Neural cell (in vitro differentiated cells): ENCODE results near the gene TPST1.

ENCODE experiments used
- EP300 ChIP-seq: fragments of 450-650 bp; conservative IDR thresholded peaks from 2 replicates; pipeline ENCODE4 v1.6.1; 2014; ENCODE audit warnings: antibody characterized with exemption, mild to moderate bottlenecking, moderate library complexity; ENCODE audit not compliant: poor library complexity, severe bottlenecking
- EZH2 ChIP-seq: fragments of 200-600, 300-800 bp; shearing (Covaris generic), sonication (generic); IDR thresholded peaks from 2 replicates; pipeline ENCODE4 v1.6.1; 2014; ENCODE audit warnings: antibody characterized with exemption, low read length, borderline replicate concordance, mild to moderate bottlenecking; ENCODE audit not compliant: insufficient read depth, poor library complexity, severe bottlenecking
- POLR2AphosphoS5 ChIP-seq: IDR thresholded peaks from 2 replicates; pipeline ENCODE4 v1.6.1; 2012
- SMC3 ChIP-seq: fragments of 450-650 bp; conservative IDR thresholded peaks from 2 replicates; pipeline ENCODE4 v1.6.1; 2014; ENCODE audit warnings: antibody characterized with exemption, mild to moderate bottlenecking, moderate library complexity; ENCODE audit not compliant: poor library complexity
- TF ChIP-seq, protein P1 (sequence below): fragments of 450-650 bp; IDR thresholded peaks from 2 replicates; pipeline ENCODE4 v1.5.1; 2014; ENCODE audit warnings: antibody characterized with exemption, mild to moderate bottlenecking, moderate library complexity; ENCODE audit not compliant: poor library complexity, severe bottlenecking
- TF ChIP-seq, protein P2 (sequence below): IDR thresholded peaks from 2 replicates; pipeline ENCODE4 v1.6.1; 2012; ENCODE audit warnings: borderline replicate concordance

DNA sequence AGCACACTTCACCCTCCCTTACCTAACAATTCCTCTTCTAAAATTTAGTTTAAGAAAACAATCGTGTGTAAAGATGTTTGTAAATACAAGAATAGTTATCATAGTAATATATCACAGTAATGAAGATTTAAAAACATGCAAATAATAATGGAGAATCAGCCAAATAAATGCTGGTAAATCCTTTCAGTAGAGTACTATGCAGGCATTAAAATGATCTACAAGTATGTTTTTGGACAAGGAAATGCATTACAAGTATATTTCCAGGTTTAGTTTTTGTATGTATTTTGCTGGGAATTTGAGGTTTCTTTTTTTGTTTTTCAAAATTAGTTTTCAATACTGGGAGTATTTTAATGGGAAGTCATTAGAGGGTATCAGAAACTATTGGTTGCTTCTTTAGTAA is 22.7 kb downstream of the TPST1 start:
- TF ChIP-seq, protein P1, sequence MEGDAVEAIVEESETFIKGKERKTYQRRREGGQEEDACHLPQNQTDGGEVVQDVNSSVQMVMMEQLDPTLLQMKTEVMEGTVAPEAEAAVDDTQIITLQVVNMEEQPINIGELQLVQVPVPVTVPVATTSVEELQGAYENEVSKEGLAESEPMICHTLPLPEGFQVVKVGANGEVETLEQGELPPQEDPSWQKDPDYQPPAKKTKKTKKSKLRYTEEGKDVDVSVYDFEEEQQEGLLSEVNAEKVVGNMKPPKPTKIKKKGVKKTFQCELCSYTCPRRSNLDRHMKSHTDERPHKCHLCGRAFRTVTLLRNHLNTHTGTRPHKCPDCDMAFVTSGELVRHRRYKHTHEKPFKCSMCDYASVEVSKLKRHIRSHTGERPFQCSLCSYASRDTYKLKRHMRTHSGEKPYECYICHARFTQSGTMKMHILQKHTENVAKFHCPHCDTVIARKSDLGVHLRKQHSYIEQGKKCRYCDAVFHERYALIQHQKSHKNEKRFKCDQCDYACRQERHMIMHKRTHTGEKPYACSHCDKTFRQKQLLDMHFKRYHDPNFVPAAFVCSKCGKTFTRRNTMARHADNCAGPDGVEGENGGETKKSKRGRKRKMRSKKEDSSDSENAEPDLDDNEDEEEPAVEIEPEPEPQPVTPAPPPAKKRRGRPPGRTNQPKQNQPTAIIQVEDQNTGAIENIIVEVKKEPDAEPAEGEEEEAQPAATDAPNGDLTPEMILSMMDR, result no peak
- TF ChIP-seq EZH2 (no peak), EP300 (no peak), SMC3 (no peak), POLR2AphosphoS5 (no peak)
- TF ChIP-seq, protein P2, sequence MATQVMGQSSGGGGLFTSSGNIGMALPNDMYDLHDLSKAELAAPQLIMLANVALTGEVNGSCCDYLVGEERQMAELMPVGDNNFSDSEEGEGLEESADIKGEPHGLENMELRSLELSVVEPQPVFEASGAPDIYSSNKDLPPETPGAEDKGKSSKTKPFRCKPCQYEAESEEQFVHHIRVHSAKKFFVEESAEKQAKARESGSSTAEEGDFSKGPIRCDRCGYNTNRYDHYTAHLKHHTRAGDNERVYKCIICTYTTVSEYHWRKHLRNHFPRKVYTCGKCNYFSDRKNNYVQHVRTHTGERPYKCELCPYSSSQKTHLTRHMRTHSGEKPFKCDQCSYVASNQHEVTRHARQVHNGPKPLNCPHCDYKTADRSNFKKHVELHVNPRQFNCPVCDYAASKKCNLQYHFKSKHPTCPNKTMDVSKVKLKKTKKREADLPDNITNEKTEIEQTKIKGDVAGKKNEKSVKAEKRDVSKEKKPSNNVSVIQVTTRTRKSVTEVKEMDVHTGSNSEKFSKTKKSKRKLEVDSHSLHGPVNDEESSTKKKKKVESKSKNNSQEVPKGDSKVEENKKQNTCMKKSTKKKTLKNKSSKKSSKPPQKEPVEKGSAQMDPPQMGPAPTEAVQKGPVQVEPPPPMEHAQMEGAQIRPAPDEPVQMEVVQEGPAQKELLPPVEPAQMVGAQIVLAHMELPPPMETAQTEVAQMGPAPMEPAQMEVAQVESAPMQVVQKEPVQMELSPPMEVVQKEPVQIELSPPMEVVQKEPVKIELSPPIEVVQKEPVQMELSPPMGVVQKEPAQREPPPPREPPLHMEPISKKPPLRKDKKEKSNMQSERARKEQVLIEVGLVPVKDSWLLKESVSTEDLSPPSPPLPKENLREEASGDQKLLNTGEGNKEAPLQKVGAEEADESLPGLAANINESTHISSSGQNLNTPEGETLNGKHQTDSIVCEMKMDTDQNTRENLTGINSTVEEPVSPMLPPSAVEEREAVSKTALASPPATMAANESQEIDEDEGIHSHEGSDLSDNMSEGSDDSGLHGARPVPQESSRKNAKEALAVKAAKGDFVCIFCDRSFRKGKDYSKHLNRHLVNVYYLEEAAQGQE, result no peak
